Activated T-cell treated with anti-CD3 and anti-CD28 coated beads for 48 hours (primary cell): ENCODE data around the gene PCDH10.
"Not testable (repeated sequence)": the region's sequence is repeated elsewhere in the genome, so short reads cannot be mapped to it uniquely, and the experiment has no call there.

Source experiments
- DNase-seq: peaks from one replicate; pipeline ENCODE4 v3.0.0-alpha.2; 2020; ENCODE audit warnings: low read depth

PCDH10 gene

DNA sequence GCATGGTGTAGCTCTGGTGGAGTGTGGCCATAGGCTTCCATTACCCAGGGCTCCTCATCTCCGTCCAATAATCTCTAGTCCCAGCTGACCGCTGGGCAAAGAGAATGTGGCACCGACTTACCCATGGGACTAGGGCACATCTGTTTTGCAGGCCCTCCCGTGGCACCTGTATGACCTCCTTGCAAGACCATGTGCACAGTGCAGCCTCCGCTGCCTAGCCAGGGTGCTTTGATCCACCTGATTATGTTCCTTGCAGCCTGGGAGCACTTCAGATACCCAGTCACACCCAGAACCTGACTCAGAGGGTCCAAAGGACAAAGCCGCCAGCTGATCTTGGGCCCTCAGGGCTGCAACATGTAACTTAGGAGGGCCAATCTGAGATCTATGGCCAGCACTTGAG, 84.8 kb downstream of the PCDH10 start:
- no peak for DNase-seq

DNA sequence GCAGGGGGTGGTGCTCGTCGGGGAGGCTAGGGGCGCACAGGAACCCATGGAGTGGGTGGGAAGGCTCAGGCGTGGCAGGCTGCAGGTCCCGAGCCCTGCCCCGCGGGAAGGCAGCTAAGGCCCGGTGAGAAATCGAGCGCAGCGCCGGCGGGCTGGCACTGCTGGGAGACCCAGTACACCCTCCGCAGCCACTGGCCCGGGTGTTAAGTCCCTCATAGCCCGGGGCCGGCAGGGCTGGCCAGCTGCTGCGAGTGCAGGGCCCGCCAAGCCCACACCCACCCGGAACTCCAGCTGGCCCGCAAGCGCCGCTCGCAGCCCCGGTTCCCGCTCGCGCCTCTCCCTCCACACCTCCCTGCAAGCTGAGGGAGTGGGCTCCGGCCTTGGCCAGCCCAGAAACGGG, 91.4 kb downstream of the PCDH10 start:
- DNase-seq = not testable (repeated sequence)
